ENCODE results near the gene ZNF26.

DNA sequence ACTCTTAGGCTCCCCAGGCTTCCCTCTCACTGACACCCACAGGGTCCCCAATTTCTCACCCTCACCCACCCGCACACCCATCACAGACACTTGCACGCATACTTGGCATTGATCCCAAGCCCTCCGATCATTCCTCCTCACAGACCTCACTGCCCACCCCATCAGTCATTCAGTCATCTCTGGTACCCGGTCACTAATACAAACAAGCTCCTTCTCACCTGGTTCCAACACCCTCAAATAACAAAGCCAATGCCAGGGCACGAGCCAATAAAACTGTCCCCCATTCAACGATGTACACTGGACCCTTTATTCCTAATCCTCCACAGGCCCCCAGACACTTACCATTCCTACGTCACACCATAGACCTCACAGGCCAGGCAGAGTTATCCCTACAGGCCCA, 32.4 kb upstream of the ZNF26 start:
- TF ChIP-seq YY1 (IDR thresholded peaks at IDR 0.05; ENCODE audit: insufficient read depth, insufficient read length) (no peak), SUZ12 (IDR thresholded peaks at IDR 0.05; ENCODE audit: extremely low read depth, insufficient read depth, insufficient read length) (no peak), ZNF274 (IDR thresholded peaks at IDR 0.05; ENCODE audit: low read depth, low read length) (no peak)
